8988T (cell line): Measurements from ENCODE around the gene TAPT1.

Source experiments
- DNase-seq: peaks from one replicate; pipeline ENCODE4 v3.0.0; 2011

TAPT1 gene

GRCh38 chr4:16243285-16243684 lies 17.0 kb upstream of the TAPT1 start:
- DNase-seq, result no peak

- no peak for DNase-seq
Measured at GRCh38 chr4:16240300-16240699, 14.0 kb upstream of the TAPT1 start.

DNA sequence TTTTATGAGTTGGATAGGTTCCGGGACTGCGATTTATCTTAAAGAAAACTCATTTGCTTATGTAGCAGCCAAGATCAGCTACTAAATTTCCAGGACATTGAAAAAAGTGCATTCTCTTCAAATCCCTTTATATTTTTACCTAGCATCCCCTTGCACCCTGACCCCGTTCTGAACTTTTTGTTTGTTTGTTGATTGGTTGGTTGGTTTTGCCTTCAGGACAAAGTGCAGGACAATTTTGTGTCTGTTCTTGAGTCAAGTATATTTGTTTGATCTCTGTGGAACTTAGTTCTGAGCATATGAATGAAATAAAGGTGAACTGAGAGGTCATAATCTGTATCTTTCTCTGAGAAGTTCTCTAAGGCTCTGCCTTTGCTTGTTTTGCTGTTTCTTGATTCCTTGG lies 12.8 kb upstream of the TAPT1 start:
- DNase-seq, result no peak

- no peak for DNase-seq
Measured at GRCh38 chr4:16238327-16238726, 12.1 kb upstream of the TAPT1 start.

DNA sequence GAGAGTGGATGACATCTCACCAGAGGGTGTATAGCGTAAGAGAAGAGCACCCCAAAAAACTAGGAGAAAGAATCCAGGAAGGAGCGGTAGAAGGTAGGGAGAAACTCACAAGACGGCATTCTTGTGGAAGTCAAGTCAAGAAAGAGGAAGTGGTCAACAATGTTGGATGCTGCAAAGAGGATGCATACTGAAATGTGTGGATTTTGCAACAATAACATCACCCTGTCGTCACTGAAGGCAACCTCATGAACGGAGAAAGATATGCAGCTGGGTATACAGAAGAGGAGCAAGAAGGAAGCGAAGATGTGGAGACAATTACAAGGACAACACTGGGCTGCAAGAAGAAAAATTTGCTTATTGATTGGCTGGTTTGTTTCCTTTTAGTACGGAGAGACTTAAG lies 11.4 kb upstream of the TAPT1 start:
- DNase-seq, result no peak

- no peak for DNase-seq
Measured at GRCh38 chr4:16236402-16237023, 10.2 kb upstream of the TAPT1 start.

DNA sequence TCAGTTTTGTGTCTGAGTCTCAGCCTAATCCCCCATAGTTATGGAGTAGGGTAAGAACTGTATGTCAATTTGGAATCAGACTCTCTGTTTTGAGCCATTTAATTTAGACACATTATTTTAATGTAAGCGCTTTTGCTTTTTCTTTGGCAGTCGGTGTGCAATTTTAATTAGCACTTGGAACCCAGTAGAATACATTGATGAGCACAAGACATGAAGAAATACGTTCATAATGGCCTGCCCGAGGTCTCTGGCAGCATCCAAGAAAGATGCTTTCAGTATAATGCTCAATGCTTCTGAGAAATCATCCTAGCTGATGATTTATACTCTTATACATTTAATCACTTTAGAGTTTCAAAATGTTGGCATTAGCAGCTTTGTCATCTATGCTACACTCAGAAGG lies 8.9 kb upstream of the TAPT1 start:
- DNase-seq, result no peak

DNA sequence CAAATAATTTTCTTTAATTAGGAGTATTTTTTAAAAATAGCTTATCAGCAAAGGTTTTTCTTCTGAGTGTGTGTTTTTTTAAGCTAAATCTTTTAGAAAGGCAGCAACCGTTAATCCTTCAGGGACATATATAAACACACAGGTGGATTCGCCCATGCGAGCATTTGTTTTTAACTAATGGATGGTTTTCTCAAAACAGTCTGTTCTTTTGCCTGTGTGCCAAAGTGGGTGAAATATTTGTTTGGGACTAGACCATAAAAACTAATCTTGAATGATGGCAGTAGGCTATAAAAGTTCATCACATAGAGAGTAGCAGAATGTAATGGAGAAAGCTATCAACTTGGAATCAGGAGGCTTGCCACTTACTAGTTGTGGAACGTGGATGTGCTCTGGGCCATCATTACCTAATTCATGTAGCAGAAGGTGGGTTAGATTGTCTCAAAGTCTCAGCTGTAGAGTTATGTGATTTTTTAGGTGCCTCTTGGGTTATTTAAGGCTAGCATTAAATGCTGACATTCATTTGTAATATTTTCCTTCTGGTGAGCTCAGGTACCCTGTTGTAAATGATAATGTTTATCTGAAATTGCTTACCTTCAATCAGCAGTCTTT lies 7.4 kb upstream of the TAPT1 start:
- no peak for DNase-seq

DNA sequence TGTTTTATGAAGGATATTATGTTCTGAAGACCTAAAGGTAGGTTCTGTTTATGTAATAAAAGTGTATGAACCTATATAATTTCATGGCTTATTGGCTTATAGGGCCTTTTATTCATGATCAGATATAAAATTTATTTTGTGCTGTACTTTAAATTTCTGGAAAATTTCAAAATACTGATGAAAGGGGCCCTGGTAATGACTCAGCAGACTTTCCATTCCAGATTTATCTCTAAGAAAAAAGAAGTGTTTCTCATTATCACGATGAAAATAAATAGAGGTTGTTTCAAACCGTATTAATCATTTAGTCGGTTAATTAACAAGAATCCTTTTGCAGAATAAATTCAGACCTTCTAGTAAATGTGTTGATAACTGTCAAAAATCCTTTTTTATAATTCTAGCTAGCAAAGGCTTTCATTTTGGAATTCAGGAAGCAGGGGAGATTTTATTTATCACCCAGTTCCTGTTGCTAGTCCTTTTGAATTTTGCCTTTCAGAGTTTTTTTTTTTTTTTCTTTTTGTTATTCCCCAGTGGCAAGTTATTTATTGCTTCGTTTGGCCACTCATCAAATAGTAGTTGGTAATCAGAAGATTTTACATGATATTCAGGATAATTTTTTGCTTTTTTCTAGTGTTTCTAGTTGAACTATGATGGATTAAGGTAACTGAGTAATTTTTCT lies 5.4 kb upstream of the TAPT1 start:
- no peak for DNase-seq

DNA sequence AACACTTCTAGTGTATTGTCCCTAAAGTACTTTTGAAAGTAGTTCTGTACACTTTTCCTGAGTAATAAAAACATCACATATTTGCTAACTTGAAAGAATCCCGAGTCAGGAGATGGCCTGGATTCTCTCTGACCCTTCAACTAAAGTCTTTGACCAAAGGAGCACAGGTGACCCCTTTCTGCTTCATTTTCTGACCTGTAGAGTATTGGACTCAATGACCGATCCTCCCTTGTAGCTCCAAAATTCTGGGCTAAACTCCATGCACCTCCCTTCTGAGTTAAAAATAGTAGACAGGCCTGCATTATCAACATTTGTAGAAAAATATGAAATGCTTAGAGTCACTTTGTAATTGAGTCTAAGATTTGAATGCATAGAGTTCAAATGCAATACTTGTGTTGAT lies 4.0 kb upstream of the TAPT1 start:
- no peak for DNase-seq

- no peak for DNase-seq
Measured at GRCh38 chr4:16229604-16230003, 3.3 kb upstream of the TAPT1 start.

DNA sequence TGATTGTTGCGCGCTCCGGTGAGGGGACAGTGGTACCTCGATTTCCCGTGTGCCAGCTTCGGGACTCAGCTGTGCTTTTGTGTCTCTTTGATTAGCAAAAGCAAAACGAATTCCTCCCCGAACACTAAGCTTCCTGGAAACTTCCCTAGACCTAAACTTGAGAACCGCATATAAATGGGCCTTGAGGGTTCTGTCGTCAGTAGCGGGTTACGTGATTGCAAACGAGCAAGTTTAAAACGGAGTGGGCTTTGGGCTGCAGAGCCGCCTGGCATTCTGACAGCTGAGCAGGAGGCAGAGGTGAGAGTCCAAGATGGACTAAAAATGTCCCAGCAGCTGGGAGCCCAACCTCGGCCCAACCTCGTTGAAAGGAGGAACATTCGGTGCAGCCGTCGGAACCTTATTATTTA lies 1.2 kb upstream of the TAPT1 start:
- DNase-seq, result no peak

- peak; percentile 25 for DNase-seq
Measured at GRCh38 chr4:16226816-16227461, 668 bp upstream of the TAPT1 start.

GRCh38 chr4:16225167-16225862 lies 956 bp downstream of the TAPT1 start:
- DNase-seq, result no peak

DNA sequence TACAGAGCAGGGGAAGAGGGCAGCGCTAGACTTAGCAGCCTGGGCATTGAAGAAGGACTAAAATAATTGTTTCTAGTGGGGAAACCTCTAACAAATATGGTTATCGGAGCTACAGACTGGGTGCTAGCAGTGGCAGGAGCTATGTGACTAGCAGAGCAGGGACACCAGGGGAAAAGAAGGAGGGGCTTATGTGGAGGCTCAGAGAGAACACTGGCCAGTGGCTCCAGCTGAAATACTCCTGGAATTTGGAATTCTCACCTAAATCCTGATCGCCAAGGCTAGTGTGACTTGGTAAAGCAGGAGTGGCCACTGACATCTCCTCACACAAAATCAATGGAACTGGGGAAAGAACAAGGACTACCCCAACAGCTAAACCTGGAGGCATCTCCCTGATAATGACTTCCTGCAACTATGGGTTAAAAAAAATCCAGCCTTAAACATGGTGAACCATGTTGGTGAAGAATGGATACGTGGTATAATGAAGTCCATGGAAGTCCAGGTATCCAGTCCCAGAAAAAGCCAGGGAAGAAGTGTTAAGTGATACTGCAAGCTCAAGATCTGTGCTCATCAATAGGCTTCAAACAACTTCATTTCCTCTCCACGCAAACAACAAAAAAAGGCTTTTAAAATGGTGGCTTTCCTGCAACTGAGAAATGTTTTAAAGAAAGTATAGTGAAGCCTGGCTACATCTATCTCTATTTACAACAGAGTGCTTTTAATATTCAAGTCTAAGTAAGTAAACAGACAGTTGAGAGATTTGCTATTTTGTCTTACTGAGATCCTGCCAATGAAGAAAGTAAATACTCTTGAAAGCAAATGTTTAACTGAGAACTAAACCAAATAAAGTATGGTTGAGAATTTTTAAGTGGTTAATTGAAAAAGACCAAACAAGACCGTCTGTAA lies 1.8 kb downstream of the TAPT1 start:
- DNase-seq, result no peak

- DNase-seq, result no peak
Measured at GRCh38 chr4:16222957-16223527, 3.2 kb downstream of the TAPT1 start.

- DNase-seq, result no peak
Measured at GRCh38 chr4:16218950-16219349, 7.3 kb downstream of the TAPT1 start.

- DNase-seq, result no peak
Measured at GRCh38 chr4:16217300-16218051, 8.8 kb downstream of the TAPT1 start.

DNA sequence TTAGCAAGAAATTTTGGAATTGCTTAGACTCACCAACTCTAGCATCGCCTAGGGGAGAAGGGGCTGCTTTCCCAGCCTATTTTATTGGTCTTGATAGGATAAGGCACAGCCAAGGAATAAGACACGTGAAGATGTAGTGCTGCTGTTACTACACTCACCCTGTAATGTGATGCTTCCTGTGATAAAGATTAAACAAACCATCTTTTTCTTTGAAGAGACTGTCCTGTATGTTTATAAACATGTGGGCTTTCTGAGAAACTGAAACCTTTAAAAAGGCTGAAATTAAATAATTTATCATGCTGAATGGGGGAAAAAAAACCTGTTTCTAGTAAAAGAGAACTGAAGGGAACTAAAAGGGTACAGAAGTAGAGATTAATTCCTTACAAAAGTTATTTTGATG lies 13.2 kb downstream of the TAPT1 start:
- no peak for DNase-seq

- DNase-seq, result no peak
Measured at GRCh38 chr4:16212138-16212782, 14.0 kb downstream of the TAPT1 start.

DNA sequence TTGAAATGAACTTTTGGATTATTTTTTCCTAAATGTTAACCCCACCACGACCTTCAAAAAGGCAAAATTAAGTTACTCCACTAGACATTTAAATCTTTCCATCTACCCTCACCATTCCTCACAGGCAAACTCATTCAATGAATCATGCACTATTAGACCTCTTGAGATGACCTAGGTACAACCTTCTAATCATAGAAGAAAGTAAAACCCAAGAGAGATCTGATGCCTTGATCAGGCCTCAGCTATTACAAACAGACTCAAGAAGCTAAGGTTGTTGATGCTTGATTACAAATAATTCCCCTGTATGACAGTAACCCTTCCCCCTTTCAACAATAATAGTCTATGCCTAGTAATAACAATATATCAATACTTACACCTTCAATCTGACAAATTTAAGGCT lies 18.9 kb downstream of the TAPT1 start:
- no peak for DNase-seq
